ENCODE data around the gene SLC38A4. TPM values are rescaled to one million over a fixed set of nuclear protein-coding genes. Genes with fewer than 3 reads are reported as not detected.

SLC38A4 gene
- total RNA-seq, 1 experiment from 2014 or later = not detected

GRCh38 chr12:46811185-46811584 is 14.6 kb downstream of the SLC38A4 start:
- Histone ChIP-seq H3K4me1 (ENCODE audit: control insufficient read depth in 1 of 2, insufficient read depth in 2 of 2, low read length in 2 of 2) (no peaks in the 10 kb centered on the region), H3K4me2 (ENCODE audit: low read length) (no peak overlapping the region), H2AFZ (ENCODE audit: low read depth, low read length, poor library complexity, severe bottlenecking) (no peak overlapping the region), H3K36me3 (ENCODE audit: control insufficient read depth in 1 of 2, insufficient read depth in 2 of 2, low read length in 2 of 2) (no peaks in the 10 kb centered on the region), H3K4me3 (replicated peaks in 1 of 2; ENCODE audit: low read depth in 1 of 2, low read length in 2 of 2) (no peak overlapping the region), H3K9me3 (ENCODE audit: control insufficient read depth in 1 of 2, insufficient read depth in 1 of 2, low read depth in 1 of 2, low read length in 2 of 2) (no peaks in the 10 kb centered on the region), H3K27me3 (ENCODE audit: insufficient read depth, low read length) (no peaks in the 10 kb centered on the region), H3K9ac (ENCODE audit: low read length) (no peak overlapping the region), H4K20me1 (ENCODE audit: insufficient read depth) (no peaks in the 10 kb centered on the region), H3K9me2 (ENCODE audit: insufficient read depth) (no peaks in the 10 kb centered on the region), H3K79me2 (ENCODE audit: insufficient read depth, low read length) (no peaks in the 10 kb centered on the region), H3K27ac (ENCODE audit: low read depth, low read length) (no peak overlapping the region)
- ATAC-seq (no peak), DNase-seq (ENCODE audit: low read depth, low spot score) (no peak)
- TF ChIP-seq SP1 (IDR thresholded peaks at IDR 0.05; ENCODE audit: low read depth) (no peak), ATF3 (IDR thresholded peaks at IDR 0.05) (no peak), SRF (IDR thresholded peaks at IDR 0.05; ENCODE audit: low read depth) (no peak), CBX3 (IDR thresholded peaks at IDR 0.05; ENCODE audit: low read depth) (no peak), TCF7L2 (IDR thresholded peaks at IDR 0.05; ENCODE audit: borderline replicate concordance, extremely low read depth, insufficient read depth, insufficient read length) (no peak), CEBPB (IDR thresholded peaks at IDR 0.05; ENCODE audit: low read depth) (no peak), POLR2A (IDR thresholded peaks at IDR 0.05; ENCODE audit: borderline replicate concordance, extremely low read depth, insufficient read depth, insufficient read length) (no peak), REST (IDR thresholded peaks at IDR 0.05; ENCODE audit: low read depth) (no peak), RAD21 (IDR thresholded peaks at IDR 0.05; ENCODE audit: low read depth) (no peak), FOSL1 (IDR thresholded peaks at IDR 0.05; ENCODE audit: low read depth) (no peak), CTCF (IDR thresholded peaks at IDR 0.05 in 2 of 3, conservative IDR thresholded peaks at IDR 0.05 in 1 of 3; ENCODE audit: borderline replicate concordance in 1 of 3, insufficient read depth in 1 of 3, low read depth in 2 of 3, low read length in 2 of 3) (no peak), EZH2phosphoT487 (IDR thresholded peaks at IDR 0.05; ENCODE audit: borderline replicate concordance) (no peak), ELF1 (IDR thresholded peaks at IDR 0.05; ENCODE audit: borderline replicate concordance, low read depth) (no peak), JUND (IDR thresholded peaks at IDR 0.05) (no peak), SIN3A (IDR thresholded peaks at IDR 0.05; ENCODE audit: low read depth) (no peak), MAX (IDR thresholded peaks at IDR 0.05) (no peak), YY1 (IDR thresholded peaks at IDR 0.05; ENCODE audit: extremely low read depth, insufficient replicate concordance, low read depth, low read length) (no peak), ZFX (IDR thresholded peaks at IDR 0.05) (no peak), EGR1 (IDR thresholded peaks at IDR 0.05; ENCODE audit: low read depth) (no peak), POLR2AphosphoS5 (IDR thresholded peaks at IDR 0.05; ENCODE audit: low read depth, low read length) (no peak)
- ChIA-PET POLR2A (no interaction called here), CTCF (no interaction called here), RAD21 (ENCODE audit: low non-redundant PET in 1 of 2, low total read pairs in 2 of 2, uncharacterized antibody in 2 of 2, unreplicated experiment in 2 of 2) (no interaction called here)
- intact Hi-C loops (cut with micrococcal nuclease) = no loop called here
- no TSS peak for BruUV-seq (replicated peaks)

Measured in HCT116 (cell line).